Non-pigmented ciliary epithelial cell (primary cell): ENCODE results near the gene CFAP221.

Source experiments
- DNase-seq: peaks from one replicate; pipeline ENCODE4 v3.0.0-alpha.2; 2010; ENCODE audit warnings: low read depth

Gene CFAP221

DNA sequence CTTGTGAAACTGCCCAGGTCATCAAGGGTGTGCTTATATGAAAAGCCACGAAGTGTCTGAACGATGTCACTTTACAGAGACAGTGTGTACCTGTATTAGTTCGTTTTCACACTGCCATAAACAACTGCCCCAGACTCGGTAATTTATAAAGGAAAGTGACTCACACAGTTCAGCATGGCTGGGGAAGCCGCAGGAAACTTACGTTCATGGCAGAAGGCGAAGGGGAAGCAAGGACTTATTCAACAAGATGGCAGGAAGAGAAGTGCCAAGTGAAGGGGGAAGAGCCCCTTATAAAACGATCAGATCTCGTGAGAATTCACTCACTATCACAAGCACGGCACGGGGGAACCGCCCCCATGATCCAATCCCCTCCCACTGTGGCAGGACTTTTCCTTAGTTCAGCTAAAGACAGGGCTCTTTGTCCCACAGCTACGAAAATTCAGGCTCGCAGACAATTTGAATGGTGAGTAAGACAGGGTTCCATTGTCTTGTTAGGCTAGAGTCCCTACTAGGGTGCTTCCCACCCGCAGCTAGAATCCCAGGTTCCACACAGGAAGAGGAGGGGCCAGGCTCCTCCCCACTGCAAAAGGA, 154.9 kb downstream of the CFAP221 start:
- DNase-seq, result no peak

DNA sequence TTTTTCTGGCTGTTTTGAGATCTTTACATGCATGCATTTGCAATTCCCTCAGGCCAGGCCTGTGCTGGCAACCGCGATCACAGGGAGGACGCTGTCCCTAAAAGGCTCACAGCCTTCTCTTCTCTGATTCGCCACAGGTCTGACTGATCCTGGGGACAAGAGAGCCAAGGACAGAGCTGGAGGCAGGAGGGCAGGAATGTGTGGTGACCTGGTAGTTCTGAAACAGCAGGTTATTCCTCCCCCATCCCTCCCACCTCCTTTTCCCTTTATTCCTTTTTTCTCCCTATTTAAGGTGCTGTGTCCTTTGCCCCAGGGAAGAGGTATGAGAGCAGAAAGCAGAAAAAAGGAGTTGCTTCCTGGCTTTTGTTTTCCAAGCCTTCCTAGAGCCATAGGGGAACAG, 156.6 kb downstream of the CFAP221 start:
- DNase-seq, result no peak

- DNase-seq, result no peak
These were observed 157.1 kb downstream of the CFAP221 start for GRCh38 chr2:119701352-119701751.

DNA sequence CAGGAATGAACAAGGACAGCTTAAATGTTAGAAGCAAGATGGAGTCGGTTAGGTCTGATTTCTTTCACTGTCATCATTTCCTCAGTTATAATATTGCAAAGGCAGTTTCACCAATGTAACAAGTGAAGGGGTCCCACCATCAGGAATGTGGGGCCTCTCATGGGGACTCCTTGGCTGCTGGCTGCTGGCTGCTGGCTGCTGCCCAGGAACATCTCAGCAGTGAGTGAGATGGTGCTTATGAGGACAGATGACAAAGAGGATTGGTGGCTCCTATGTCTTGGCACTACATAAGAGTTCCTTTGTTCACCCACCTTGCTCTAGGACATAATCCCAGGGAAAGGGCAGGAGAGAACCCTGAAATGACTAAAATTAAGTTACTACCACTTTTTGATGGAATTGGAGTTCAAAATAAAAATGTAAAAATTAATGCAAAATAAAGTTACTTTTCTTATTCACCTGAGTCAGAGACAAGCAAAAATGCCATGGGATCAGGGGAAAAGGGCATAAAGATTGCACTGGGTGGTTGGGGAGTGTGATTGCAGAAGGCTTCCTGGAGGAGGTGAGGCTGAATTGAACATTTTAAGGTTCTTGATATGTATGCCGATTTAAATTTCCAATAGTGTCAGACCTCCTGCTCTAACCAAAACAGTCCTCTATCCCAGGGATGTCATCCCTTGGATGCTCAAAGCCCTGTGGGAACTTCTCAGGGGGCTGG, 158.1 kb downstream of the CFAP221 start:
- no peak for DNase-seq

DNA sequence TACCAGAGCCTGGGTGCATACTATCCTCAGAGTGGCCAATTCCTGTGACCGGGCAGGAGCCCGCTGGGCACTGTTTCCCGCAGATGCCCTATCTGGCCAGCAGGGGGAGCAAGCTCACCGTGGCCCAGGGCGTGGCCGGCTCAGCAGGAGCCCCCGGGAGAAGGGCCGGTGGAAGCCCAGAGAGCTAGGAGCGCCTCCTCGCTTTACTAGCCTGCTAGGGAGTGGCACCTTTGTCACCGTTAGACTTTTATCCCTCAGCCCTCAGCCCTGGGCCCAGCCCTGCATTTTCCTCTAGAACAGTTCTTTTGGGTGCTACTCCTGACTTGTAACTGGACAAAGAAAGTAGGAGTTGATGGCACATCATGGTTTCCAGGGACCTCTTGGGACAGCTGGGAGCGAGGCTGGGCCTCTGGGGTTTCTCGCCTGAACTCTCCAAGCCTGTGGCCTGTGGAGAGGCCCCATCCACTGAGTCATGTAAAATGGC, 158.7 kb downstream of the CFAP221 start:
- DNase-seq, result no peak

GRCh38 chr2:119703526-119703925, 159.3 kb downstream of the CFAP221 start:
- DNase-seq, result no peak

DNA sequence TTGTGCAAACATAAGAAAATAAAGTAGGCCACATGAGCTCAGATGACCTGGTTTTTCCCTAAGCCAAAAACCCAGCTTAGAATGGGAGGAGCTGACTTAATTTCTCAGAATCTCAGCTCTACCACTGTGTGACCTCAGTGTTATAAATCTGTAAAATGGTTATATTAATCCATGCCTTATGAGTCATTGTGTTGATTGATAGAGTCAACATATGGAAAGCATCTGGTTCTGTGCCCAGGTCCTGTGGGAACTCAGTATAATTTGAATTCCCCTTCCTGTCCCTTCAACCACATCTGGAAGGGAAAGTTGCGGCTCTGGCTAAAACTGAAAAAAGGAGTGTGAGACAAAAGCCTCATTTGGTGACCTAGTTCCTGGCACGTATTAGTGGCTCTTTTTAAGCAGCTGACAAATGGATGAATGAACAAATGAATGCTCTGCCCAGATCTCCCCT, 160.4 kb downstream of the CFAP221 start:
- no peak for DNase-seq

DNA sequence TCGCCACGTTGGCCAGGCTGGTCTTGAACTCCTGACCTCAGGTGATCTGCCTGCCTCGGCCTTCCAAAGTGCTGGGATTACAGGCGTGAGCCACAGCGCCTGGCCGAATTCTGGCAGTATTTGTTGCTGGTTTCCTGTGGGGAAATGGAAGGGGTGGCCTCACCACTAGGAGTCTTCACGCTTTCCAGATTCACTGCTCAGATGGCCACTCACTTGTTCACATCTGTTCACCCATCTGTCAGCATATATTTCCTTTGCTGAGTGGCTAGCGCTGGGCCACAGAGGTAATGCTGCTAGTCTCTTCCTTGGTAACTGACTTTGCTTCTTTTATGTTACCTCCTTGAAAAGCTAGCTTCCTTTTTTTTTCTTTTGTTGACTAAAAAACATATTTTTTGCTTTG, 162.0 kb downstream of the CFAP221 start:
- no peak for DNase-seq
